Rectal smooth muscle tissue (tissue), 1 donor: ENCODE measurements around the gene EHD3.

Source experiments
- H3K27ac ChIP-seq: one replicate; pipeline ENCODE4 v1.7.0; 2013; ENCODE audit warnings: low read depth, low read length, inconsistent platforms
- H3K27me3 ChIP-seq: one replicate; pipeline ENCODE4 v1.7.0; 2013; ENCODE audit warnings: low read length; ENCODE audit not compliant: control insufficient read depth, insufficient read depth
- H3K36me3 ChIP-seq: one replicate; pipeline ENCODE4 v1.7.0; 2013; ENCODE audit warnings: low read length; ENCODE audit not compliant: control insufficient read depth, insufficient read depth
- H3K4me1 ChIP-seq: one replicate; pipeline ENCODE4 v1.7.0; 2013; ENCODE audit warnings: low read length; ENCODE audit not compliant: control insufficient read depth, insufficient read depth
- H3K4me3 ChIP-seq: one replicate; pipeline ENCODE4 v1.7.0; 2013; ENCODE audit warnings: low read length
- H3K9ac ChIP-seq: one replicate; pipeline ENCODE4 v1.7.0; 2013; ENCODE audit warnings: low read length

EHD3 gene

GRCh38 chr2:31296641-31297287 is 62.8 kb downstream of the EHD3 start:
- no peaks in the 10 kb centered on the region for H3K4me1 ChIP-seq
- no peak overlapping the region for H3K27ac ChIP-seq
- H3K9ac ChIP-seq: no peak overlapping the region
- H3K27me3 ChIP-seq: no peaks in the 10 kb centered on the region
- no peaks in the 10 kb centered on the region for H3K36me3 ChIP-seq
- no peak overlapping the region for H3K4me3 ChIP-seq

- H3K4me1 ChIP-seq: no peaks in the 10 kb centered on the region
- H3K9ac ChIP-seq: no peak overlapping the region
- H3K4me3 ChIP-seq: no peak overlapping the region
- H3K27me3 ChIP-seq: no peaks in the 10 kb centered on the region
- no peaks in the 10 kb centered on the region for H3K36me3 ChIP-seq
- no peak overlapping the region for H3K27ac ChIP-seq
Measured at GRCh38 chr2:31297751-31298150, 63.8 kb downstream of the EHD3 start.

- no peak overlapping the region for H3K27ac ChIP-seq
- no peaks in the 10 kb centered on the region for H3K27me3 ChIP-seq
- H3K9ac ChIP-seq: no peak overlapping the region
- H3K36me3 ChIP-seq: no peaks in the 10 kb centered on the region
- peaks cover 2% of the 10 kb centered on the region for H3K4me1 ChIP-seq
- no peak overlapping the region for H3K4me3 ChIP-seq
Measured at GRCh38 chr2:31299547-31299946, 65.6 kb downstream of the EHD3 start.

GRCh38 chr2:31300309-31300708 is 66.4 kb downstream of the EHD3 start:
- H3K27ac ChIP-seq: no peak overlapping the region
- H3K4me3 ChIP-seq: no peak overlapping the region
- H3K4me1 ChIP-seq: peaks cover 2% of the 10 kb centered on the region
- H3K9ac ChIP-seq: no peak overlapping the region
- no peaks in the 10 kb centered on the region for H3K27me3 ChIP-seq
- H3K36me3 ChIP-seq: no peaks in the 10 kb centered on the region

- Histone ChIP-seq H3K9ac (no peak overlapping the region), H3K36me3 (no peaks in the 10 kb centered on the region), H3K27ac (peak overlapping the region; percentile 46), H3K27me3 (no peaks in the 10 kb centered on the region), H3K4me1 (peaks cover 2% of the 10 kb centered on the region), H3K4me3 (no peak overlapping the region)
Measured at GRCh38 chr2:31302940-31303563, 69.1 kb downstream of the EHD3 start.

GRCh38 chr2:31304816-31305215 is 70.9 kb downstream of the EHD3 start:
- H3K9ac ChIP-seq: no peak overlapping the region
- peaks cover 2% of the 10 kb centered on the region for H3K4me1 ChIP-seq
- H3K27me3 ChIP-seq: no peaks in the 10 kb centered on the region
- H3K4me3 ChIP-seq: no peak overlapping the region
- H3K27ac ChIP-seq: no peak overlapping the region
- no peaks in the 10 kb centered on the region for H3K36me3 ChIP-seq

GRCh38 chr2:31312898-31313297 is 78.9 kb downstream of the EHD3 start:
- no peaks in the 10 kb centered on the region for H3K27me3 ChIP-seq

GRCh38 chr2:31314761-31315160 is 80.8 kb downstream of the EHD3 start:
- no peak overlapping the region for H3K27ac ChIP-seq

More at GRCh38 chr2:31312898-31313297, 78.9 kb downstream of the EHD3 start:
- H3K36me3 ChIP-seq: no peaks in the 10 kb centered on the region
- H3K9ac ChIP-seq: no peak overlapping the region
- H3K27ac ChIP-seq: no peak overlapping the region
- no peaks in the 10 kb centered on the region for H3K4me1 ChIP-seq
- no peak overlapping the region for H3K4me3 ChIP-seq

GRCh38 chr2:31317396-31317795 is 83.4 kb downstream of the EHD3 start:
- Histone ChIP-seq H3K4me3 (no peak overlapping the region), H3K27me3 (no peaks in the 10 kb centered on the region), H3K9ac (no peak overlapping the region), H3K27ac (no peak overlapping the region), H3K36me3 (no peaks in the 10 kb centered on the region), H3K4me1 (peaks cover under 1% of the 10 kb centered on the region)

More at GRCh38 chr2:31314761-31315160, 80.8 kb downstream of the EHD3 start:
- Histone ChIP-seq H3K4me1 (no peaks in the 10 kb centered on the region), H3K36me3 (no peaks in the 10 kb centered on the region), H3K4me3 (no peak overlapping the region), H3K9ac (no peak overlapping the region), H3K27me3 (no peaks in the 10 kb centered on the region)

- Histone ChIP-seq H3K36me3 (no peaks in the 10 kb centered on the region), H3K9ac (no peak overlapping the region), H3K4me1 (peaks cover 3% of the 10 kb centered on the region), H3K4me3 (no peak overlapping the region), H3K27ac (no peak overlapping the region), H3K27me3 (no peaks in the 10 kb centered on the region)
Measured at GRCh38 chr2:31318361-31319336, 84.7 kb downstream of the EHD3 start.
